ENCODE data around the gene SGK2. TPM values are rescaled to one million over a fixed set of nuclear protein-coding genes. Genes with fewer than 3 reads are reported as not detected.

SGK2 gene
- total RNA-seq, result not detected

- DNase-seq, result no peak
Measured at GRCh38 chr20:43558412-43559146, at the start of gene SGK2. TSS of gene SGK2 (plus strand) at chr20:43559027. CDS start at chr20:43566496, 7,469 bp downstream.

- DNase-seq, result no peak
Measured at GRCh38 chr20:43511879-43512278, 46.9 kb upstream of the SGK2 start.

- no peak for DNase-seq
Measured at GRCh38 chr20:43513372-43513930, 45.4 kb upstream of the SGK2 start.

- DNase-seq, result peak; percentile 96
Measured at GRCh38 chr20:43513931-43514647, 44.7 kb upstream of the SGK2 start.

- no peak for DNase-seq
Measured at GRCh38 chr20:43514648-43514999, 44.2 kb upstream of the SGK2 start.

GRCh38 chr20:43515628-43516027 is 43.2 kb upstream of the SGK2 start:
- no peak for DNase-seq

GRCh38 chr20:43516251-43516824 is 42.5 kb upstream of the SGK2 start:
- DNase-seq, result no peak

GRCh38 chr20:43520074-43520630 is 38.7 kb upstream of the SGK2 start:
- no peak for DNase-seq

GRCh38 chr20:43525021-43525420 is 33.8 kb upstream of the SGK2 start:
- no peak for DNase-seq

- no peak for DNase-seq
Measured at GRCh38 chr20:43528258-43528875, 30.5 kb upstream of the SGK2 start.

GRCh38 chr20:43529051-43529450 is 29.8 kb upstream of the SGK2 start:
- DNase-seq, result no peak

GRCh38 chr20:43529457-43530153 is 29.2 kb upstream of the SGK2 start:
- no peak for DNase-seq

GRCh38 chr20:43530321-43531090 is 28.3 kb upstream of the SGK2 start:
- peak; percentile 23 for DNase-seq

GRCh38 chr20:43531091-43531443 is 27.8 kb upstream of the SGK2 start:
- DNase-seq, result no peak

GRCh38 chr20:43532416-43533055 is 26.3 kb upstream of the SGK2 start:
- no peak for DNase-seq

- DNase-seq, result no peak
Measured at GRCh38 chr20:43533060-43533459, 25.8 kb upstream of the SGK2 start.

GRCh38 chr20:43534016-43534415 is 24.8 kb upstream of the SGK2 start:
- DNase-seq, result no peak

GRCh38 chr20:43534791-43535350 is 24.0 kb upstream of the SGK2 start:
- no peak for DNase-seq

- DNase-seq, result no peak
Measured at GRCh38 chr20:43535370-43536004, 23.3 kb upstream of the SGK2 start.

All from occipital lobe (tissue), 2 donors.